A549 (cell line): ENCODE results near the gene DUSP1. TPM values are rescaled to one million over a fixed set of nuclear protein-coding genes. Genes with fewer than 3 reads are reported as not detected.
A peak's percentile ranks its signal among the peaks of the same experiment; 100 is the strongest.

Source experiments
- ATAC-seq, 2 experiments: fragments of 200-7000 bp in 1 of 2; fragments of >200 bp in 1 of 2; cut with Nextera tagmentation in 1 of 2; cut with Tn5 transposase in 1 of 2; 3 replicates each; pipeline versions ENCODE4 v1.8.0 to v1.9.1; 2018 to 2020; ENCODE audit warnings: mild to moderate bottlenecking in 1 of 2, moderate library complexity in 1 of 2
- CTCF ChIA-PET: fragments of 300-600 bp; sonication (Branson Sonifier 250); formaldehyde crosslinking; extraction: SDS; loops from one replicate; lab custom pipeline; 2021; ENCODE audit warnings: antibody characterized with exemption, inconsistent platforms; lab: Yijun Ruan, JAX
- POLR2A ChIA-PET: fragments of 350-600 bp; formaldehyde crosslinking; extraction: SDS; loops from one replicate; lab custom pipeline; 2021; ENCODE audit warnings: antibody characterized with exemption, inconsistent platforms; lab: Yijun Ruan, JAX
- DNase-seq, 2 experiments: peaks; one replicate each; pipeline versions ENCODE4 v3.0.0 to v3.0.0-alpha.2; 2011 to 2016; ENCODE audit warnings: low read depth in 1 of 2, low spot score in 1 of 2
- FAIRE-seq: peaks from 2 replicates; lab custom pipeline; 2011; peaks lifted over from hg19 to GRCh38; lab: Jason Lieb, UNC
- H3K27ac ChIP-seq, 2 experiments: fragments of >200 bp; sonication (Bioruptor Twin); formaldehyde crosslinking; 3 replicates each; pipeline ENCODE4 v1.5.1; 2016 to 2017
- H3K4me1 ChIP-seq: fragments of >200 bp; sonication (Bioruptor Twin); formaldehyde crosslinking; 3 replicates; pipeline ENCODE4 v1.6.1; 2016
- H3K4me2 ChIP-seq: fragments of >200 bp; sonication (Bioruptor Twin); formaldehyde crosslinking; 3 replicates; pipeline ENCODE4 v1.6.1; 2016
- H3K4me3 ChIP-seq: fragments of >200 bp; sonication (Bioruptor Twin); formaldehyde crosslinking; 3 replicates; pipeline ENCODE4 v1.5.1; 2016
- H3K9me3 ChIP-seq: fragments of >200 bp; sonication (Bioruptor Twin); formaldehyde crosslinking; 3 replicates; pipeline ENCODE4 v1.6.1; 2016
- ATOH8 ChIP-seq: fragments of 250-450 bp; sonication (Bioruptor Pico); IDR thresholded peaks from 2 replicates; pipeline ENCODE4 v1.5.0; 2020; ENCODE audit warnings: low read depth, mild to moderate bottlenecking, moderate library complexity
- BCL3 ChIP-seq: fragments of >200 bp; sonication (Bioruptor Twin); formaldehyde crosslinking; IDR thresholded peaks from 3 replicates; pipeline ENCODE4 v1.6.1; 2016
- BHLHE40 ChIP-seq: IDR thresholded peaks from 2 replicates; pipeline ENCODE4 v1.6.1; 2012; ENCODE audit warnings: low read depth, low read length, inconsistent platforms
- CBX2 ChIP-seq: fragments of 200-600 bp; sonication (generic); IDR thresholded peaks from 2 replicates; pipeline ENCODE4 v1.6.1; 2016; ENCODE audit warnings: low read depth, mild to moderate bottlenecking, borderline replicate concordance
- CEBPB ChIP-seq, 2 experiments: fragments of >200 bp in 1 of 2; sonication (Bioruptor Twin) in 1 of 2; formaldehyde crosslinking in 1 of 2; IDR thresholded peaks; 2 replicates each; pipeline ENCODE4 v1.6.1; 2012 to 2016
- CHD2 ChIP-seq: fragments of 150-350 bp; IDR thresholded peaks from 2 replicates; pipeline ENCODE4 v1.6.1; 2014; ENCODE audit warnings: low read length; ENCODE audit not compliant: partially characterized antibody
- EHF ChIP-seq: fragments of 250-450 bp; sonication (Bioruptor Pico); IDR thresholded peaks from 2 replicates; pipeline ENCODE4 v1.5.0; 2020; ENCODE audit warnings: mild to moderate bottlenecking
- EP300 ChIP-seq, 2 experiments: fragments of >200 bp; sonication (Bioruptor Twin); formaldehyde crosslinking; IDR thresholded peaks; 2 replicates in 1 of 2; 3 replicates in 1 of 2; pipeline ENCODE4 v1.6.1; 2016 to 2017
- ESRRA ChIP-seq: fragments of 150-350 bp; IDR thresholded peaks from 2 replicates; pipeline ENCODE4 v1.6.1; 2014; ENCODE audit warnings: mild to moderate bottlenecking, low read length, borderline replicate concordance
- FOSB ChIP-seq: fragments of 250-450 bp; sonication (Bioruptor Pico); IDR thresholded peaks from 2 replicates; pipeline ENCODE4 v1.5.0; 2020; ENCODE audit warnings: mild to moderate bottlenecking, moderate library complexity
- FOXS1 ChIP-seq: fragments of 250-450 bp; sonication (Bioruptor Pico); IDR thresholded peaks from 2 replicates; pipeline ENCODE4 v1.5.0; 2020; ENCODE audit warnings: mild to moderate bottlenecking, moderate library complexity
- HDAC2 ChIP-seq: fragments of 200-600 bp; sonication (generic); IDR thresholded peaks from 2 replicates; pipeline ENCODE4 v1.6.1; 2016
- HES2 ChIP-seq: fragments of >200 bp; sonication (Bioruptor Twin); formaldehyde crosslinking; IDR thresholded peaks from 2 replicates; pipeline ENCODE4 v1.6.1; 2016
- HEYL ChIP-seq: fragments of 250-450 bp; sonication (Bioruptor Pico); IDR thresholded peaks from 2 replicates; pipeline ENCODE4 v1.8.0; 2021; ENCODE audit warnings: mild to moderate bottlenecking, moderate library complexity
- HOXA7 ChIP-seq: fragments of 250-450 bp; sonication (Bioruptor Pico); IDR thresholded peaks from 2 replicates; pipeline ENCODE4 v1.5.0; 2020; ENCODE audit warnings: mild to moderate bottlenecking, moderate library complexity
- HOXB13 ChIP-seq: fragments of 250-450 bp; sonication (Bioruptor Pico); IDR thresholded peaks from 2 replicates; pipeline ENCODE4 v1.5.0; 2020; ENCODE audit warnings: low read depth, mild to moderate bottlenecking, moderate library complexity
- HOXB5 ChIP-seq: fragments of 250-450 bp; sonication (Bioruptor Pico); IDR thresholded peaks from 2 replicates; pipeline ENCODE4 v1.5.0; 2020; ENCODE audit warnings: mild to moderate bottlenecking, moderate library complexity
- JUN ChIP-seq, 2 experiments: fragments of >200 bp; sonication (Bioruptor Twin); formaldehyde crosslinking; IDR thresholded peaks; 2 replicates in 1 of 2; 3 replicates in 1 of 2; pipeline ENCODE4 v1.6.1; 2016 to 2017
- KDM1A ChIP-seq: fragments of 200-600 bp; sonication (generic); IDR thresholded peaks from 2 replicates; pipeline ENCODE4 v1.6.1; 2016; ENCODE audit warnings: low read depth, mild to moderate bottlenecking
- KDM5A ChIP-seq: fragments of 200-600 bp; sonication (generic); IDR thresholded peaks from 2 replicates; pipeline ENCODE4 v1.6.1; 2016; ENCODE audit warnings: antibody characterized with exemption, mild to moderate bottlenecking
- MAFK ChIP-seq: fragments of 450-650 bp; IDR thresholded peaks from 2 replicates; pipeline ENCODE4 v1.6.1; 2014; ENCODE audit not compliant: partially characterized antibody
- NFE2L2 ChIP-seq: fragments of 150-350 bp; conservative IDR thresholded peaks from 2 replicates; pipeline ENCODE4 v1.6.1; 2014; ENCODE audit warnings: low read length
- PHF8 ChIP-seq: fragments of 200-600 bp; sonication (generic); IDR thresholded peaks from 2 replicates; pipeline ENCODE4 v1.6.1; 2016; ENCODE audit warnings: low read depth, mild to moderate bottlenecking, antibody characterized with exemption, moderate library complexity, borderline replicate concordance
- POLR2AphosphoS2 ChIP-seq: conservative IDR thresholded peaks from 2 replicates; pipeline ENCODE4 v1.6.1; 2012; ENCODE audit warnings: low read length, improper control_type of control experiment, inconsistent platforms
- RARB ChIP-seq: fragments of 250-450 bp; sonication (Bioruptor Pico); IDR thresholded peaks from 2 replicates; pipeline ENCODE4 v1.8.0; 2021; ENCODE audit warnings: mild to moderate bottlenecking, moderate library complexity
- RCOR1 ChIP-seq: fragments of 150-350 bp; IDR thresholded peaks from 2 replicates; pipeline ENCODE4 v1.6.1; 2014; ENCODE audit warnings: antibody characterized with exemption, low read length, low read depth
- RFX5 ChIP-seq: fragments of 450-650 bp; IDR thresholded peaks from 2 replicates; pipeline ENCODE4 v1.7.1; 2014; ENCODE audit warnings: antibody characterized with exemption, mild to moderate bottlenecking, moderate library complexity
- SMC3 ChIP-seq: fragments of >200 bp; sonication (Bioruptor Twin); formaldehyde crosslinking; IDR thresholded peaks from 3 replicates; pipeline ENCODE4 v1.6.1; 2018; ENCODE audit warnings: inconsistent platforms
- TFCP2L1 ChIP-seq: fragments of 250-450 bp; sonication (Bioruptor Pico); IDR thresholded peaks from 2 replicates; pipeline ENCODE4 v1.5.0; 2021; ENCODE audit warnings: mild to moderate bottlenecking
- TP53 ChIP-seq: fragments of 250-450 bp; sonication (Bioruptor Pico); IDR thresholded peaks from 2 replicates; pipeline ENCODE4 v1.5.0; 2021; ENCODE audit warnings: mild to moderate bottlenecking, moderate library complexity
- ZC3H11A ChIP-seq: fragments of 450-650 bp; IDR thresholded peaks from 2 replicates; pipeline ENCODE4 v1.6.1; 2014; ENCODE audit warnings: antibody characterized with exemption, mild to moderate bottlenecking
- ZFP36 ChIP-seq: fragments of 450-650 bp; IDR thresholded peaks from 2 replicates; pipeline ENCODE4 v1.6.1; 2014; ENCODE audit warnings: borderline replicate concordance; ENCODE audit not compliant: partially characterized antibody
- ZNF302 ChIP-seq: fragments of 250-450 bp; sonication (Bioruptor Pico); IDR thresholded peaks from 2 replicates; pipeline ENCODE4 v1.9.0; 2021; ENCODE audit warnings: inconsistent platforms, mild to moderate bottlenecking, moderate library complexity
- ZSCAN20 ChIP-seq: fragments of 250-450 bp; sonication (Bioruptor Pico); IDR thresholded peaks from 2 replicates; pipeline ENCODE4 v1.8.0; 2022; ENCODE audit warnings: mild to moderate bottlenecking, moderate library complexity
- WGBS: methylation state at CpG from one replicate; pipeline ENCODE4 v1.1.6; 2017; ENCODE audit errors: missing lambda C conversion rate; 5-methylcytosine and 5-hydroxymethylcytosine counted together
- polyA plus RNA-seq, 4 experiments: library from polyadenylated mRNA; depleted of rRNA in 3 of 4; stranded (reverse); fragments of >200 nt; fragmentation: RNase III in 1 of 4; extraction: RNeasy Plus Mini Kit Qiagen cat#74134 plus additional on column Dnase treatment in 1 of 4; gene quantifications; 2 replicates in 3 of 4; 3 replicates in 1 of 4; pipeline ENCODE4 v1.2.3, GENCODE V29; 2011 to 2017
- TF ChIP-seq, protein P1 (sequence below): fragments of 150-350 bp; IDR thresholded peaks from 2 replicates; pipeline ENCODE4 v1.6.1; 2014; ENCODE audit warnings: low read depth, mild to moderate bottlenecking, low read length

DUSP1 gene
- polyA plus RNA-seq, 2 of the 4 experiments (the other 2 are of a cell fraction): 207 to 594 TPM

DNA sequence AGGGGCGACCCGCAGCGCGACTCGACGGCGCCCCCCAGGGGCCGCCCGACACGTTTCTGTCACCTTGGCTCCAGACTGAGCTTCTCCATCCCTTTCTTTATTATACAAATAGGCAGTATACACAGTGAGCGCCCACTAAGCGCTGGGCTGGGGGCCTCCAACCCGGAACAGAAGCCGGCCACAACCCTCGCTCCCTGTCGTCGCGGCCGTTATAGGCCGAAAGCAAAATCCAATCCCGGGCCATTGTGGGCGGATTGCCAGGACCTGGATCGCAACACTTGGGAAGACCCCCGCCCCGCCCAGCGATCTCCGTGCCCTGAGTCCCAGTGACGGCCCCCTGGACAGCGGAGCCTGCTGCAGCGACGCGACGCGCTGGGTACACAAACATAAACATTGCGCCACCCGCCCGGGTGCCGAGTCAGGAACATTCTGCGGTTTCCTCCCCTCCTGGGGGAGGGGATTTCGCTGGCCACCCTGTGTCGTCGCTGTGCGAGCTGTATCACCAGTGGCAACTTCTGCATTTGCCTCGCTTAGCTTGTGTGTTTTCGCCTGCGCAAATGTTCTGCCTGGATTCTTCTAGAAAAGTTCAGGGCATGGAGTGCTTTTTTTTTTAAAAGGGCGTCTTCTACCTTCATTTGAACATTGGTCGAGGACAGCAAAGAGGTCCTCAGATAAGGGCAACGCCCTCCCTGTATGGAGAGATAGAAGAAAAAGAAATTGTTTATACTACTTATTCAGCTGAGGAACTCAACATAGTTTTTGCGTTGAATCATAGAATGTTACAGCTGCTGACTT, 1.3 kb upstream of the DUSP1 start (continued):
- TF ChIP-seq RFX5 (peak; percentile 49; the same call in 1 of the 2 replicates), ZC3H11A (no peak), ZNF302 (CRISPR knock-in tag) (no peak)

DNA sequence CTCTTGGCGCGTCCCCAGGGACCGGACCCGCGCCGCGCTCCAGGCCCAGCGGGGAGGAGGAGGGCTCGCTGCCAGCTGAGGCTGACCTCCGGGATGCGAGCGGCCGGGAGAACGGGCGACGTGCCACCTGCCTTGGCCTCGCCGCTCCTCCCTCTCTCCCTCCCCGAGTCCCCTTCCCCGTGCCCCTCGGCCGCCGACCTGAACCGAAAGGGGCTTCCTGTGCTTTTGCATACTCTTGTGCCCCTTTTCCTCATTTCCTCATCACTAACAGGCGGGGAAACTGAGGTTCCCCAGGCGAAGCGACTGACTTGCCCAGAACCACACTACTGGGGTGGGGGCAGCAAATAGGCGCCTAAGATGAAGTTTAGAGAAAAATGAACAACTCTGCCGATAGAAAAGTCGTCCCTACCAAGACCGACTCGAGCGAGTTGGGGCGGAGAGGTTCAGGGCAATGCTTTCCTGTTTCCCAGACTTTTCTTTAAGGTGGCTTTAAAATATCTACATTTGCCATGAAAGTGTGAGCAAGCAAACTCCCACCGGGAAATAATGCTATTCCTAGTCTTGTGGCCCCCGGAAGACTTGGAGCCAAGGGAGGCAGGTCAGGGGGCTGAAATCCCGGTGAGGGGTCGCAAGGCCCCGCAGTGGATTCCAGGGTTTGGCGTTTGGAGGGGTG, 580 bp upstream of the DUSP1 start:
- ATAC-seq: no peak; a peak in 1 of 6 replicates
- peak; percentile 55 for TF ChIP-seq TP53 (CRISPR knock-in tag)
- no peak; the same call in 2 of the 3 replicates for TF ChIP-seq SMC3
- no peak for TF ChIP-seq BHLHE40
- TF ChIP-seq HOXA7 (CRISPR knock-in tag): peak; percentile 50; the same call in 1 of the 2 replicates
- TF ChIP-seq NFE2L2: no peak
- 0 out of 2 replicates have a peak, but pooled peaks have one; percentile 55 for TF ChIP-seq HEYL
- no peak for TF ChIP-seq RFX5
- TF ChIP-seq HOXB13 (CRISPR knock-in tag): peak; percentile 29; the same call in 1 of the 2 replicates
- 0 out of 2 replicates have a peak, but pooled peaks have one; percentile 67 for TF ChIP-seq ZSCAN20 (CRISPR knock-in tag)
- no peak for TF ChIP-seq POLR2AphosphoS2
- no peak for TF ChIP-seq CBX2
- TF ChIP-seq EHF: no peak; the same call in 1 of the 2 replicates
- TF ChIP-seq TFCP2L1 (CRISPR knock-in tag): peak; percentile 82; the same call in 1 of the 2 replicates
- TF ChIP-seq KDM1A: no peak
- no peak for TF ChIP-seq FOSB (CRISPR knock-in tag)
- no peak for TF ChIP-seq CHD2
- TF ChIP-seq, protein P1, sequence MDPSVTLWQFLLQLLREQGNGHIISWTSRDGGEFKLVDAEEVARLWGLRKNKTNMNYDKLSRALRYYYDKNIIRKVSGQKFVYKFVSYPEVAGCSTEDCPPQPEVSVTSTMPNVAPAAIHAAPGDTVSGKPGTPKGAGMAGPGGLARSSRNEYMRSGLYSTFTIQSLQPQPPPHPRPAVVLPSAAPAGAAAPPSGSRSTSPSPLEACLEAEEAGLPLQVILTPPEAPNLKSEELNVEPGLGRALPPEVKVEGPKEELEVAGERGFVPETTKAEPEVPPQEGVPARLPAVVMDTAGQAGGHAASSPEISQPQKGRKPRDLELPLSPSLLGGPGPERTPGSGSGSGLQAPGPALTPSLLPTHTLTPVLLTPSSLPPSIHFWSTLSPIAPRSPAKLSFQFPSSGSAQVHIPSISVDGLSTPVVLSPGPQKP: no peak
- no peak for TF ChIP-seq FOXS1 (CRISPR knock-in tag)
- TF ChIP-seq HOXB5: peak; percentile 83; the same call in 1 of the 2 replicates
- no peak for TF ChIP-seq ESRRA
- 0 out of 2 replicates have a peak, but pooled peaks have one; percentile 40 for TF ChIP-seq HDAC2
- TF ChIP-seq MAFK: no peak
- no peak for TF ChIP-seq RCOR1
- peak; percentile 83; the same call in 1 of the 2 replicates for TF ChIP-seq ATOH8 (CRISPR knock-in tag)
- TF ChIP-seq BCL3: no peak
- TF ChIP-seq CEBPB (IDR thresholded peaks at IDR 0.05): no peak; a peak in 1 of 4 replicates
- TF ChIP-seq KDM5A: no peak
- no peak for TF ChIP-seq HES2
- TF ChIP-seq JUN (IDR thresholded peaks at IDR 0.05): no peak
- TF ChIP-seq RARB: peak; percentile 79; the same call in 1 of the 2 replicates
- TF ChIP-seq ZC3H11A: no peak
- peak; percentile 11 to 25; a peak in 2 of 5 replicates for TF ChIP-seq EP300 (IDR thresholded peaks at IDR 0.05)
- TF ChIP-seq ZFP36: no peak
- no peak for TF ChIP-seq PHF8

More for the DNA sequence above, 580 bp upstream of the DUSP1 start:
- Histone ChIP-seq H3K4me1 (peaks cover 45% of the 10 kb centered on the region), H3K27ac (peak overlapping the region; percentile 97 to 100), H3K4me2 (peak overlapping the region; percentile 97), H3K9me3 (no peaks in the 10 kb centered on the region), H3K4me3 (peak overlapping the region; percentile 41)
- DNase-seq (no peak), FAIRE-seq (no peak)
- CTCF ChIA-PET: interaction anchor here (0.7 to 8.7 kb wide), 44 partner anchors 9 to 209 kb away, joined by 3 to 131 read pairs (median 4); no protein-coding TSS in a partner anchor
- POLR2A ChIA-PET: interaction anchor here (0.6 to 5.0 kb wide), 49 partner anchors 8 to 556 kb away, joined by 3 to 87 read pairs (median 7); partner anchors contain the start of genes ERGIC1, RPL26L1 and STC2
- WGBS: under 1% methylated on average over 21 of the region's 40 CpGs
